A673 (cell line): ENCODE measurements around the gene PPP1R7. TPM values are rescaled to one million over a fixed set of nuclear protein-coding genes. Genes with fewer than 3 reads are reported as not detected.

Experiments
- BruUV-seq: library from RNA; stranded (reverse); fragments of 400-500 nt; replicated peaks from 2 replicates; lab custom pipeline; 2021; lab: Mats Ljungman, UMichigan
- CTCF ChIA-PET: fragments of 300-600 bp; sonication (Branson Sonifier 250); formaldehyde crosslinking; loops from one replicate; lab custom pipeline; 2022; ENCODE audit warnings: antibody characterized with exemption; lab: Charles Lee
- POLR2A ChIA-PET: fragments of 300-600 bp; sonication (Branson Sonifier 250); formaldehyde crosslinking; loops from one replicate; lab custom pipeline; 2022; ENCODE audit warnings: antibody characterized with exemption; ENCODE audit not compliant: low non-redundant PET; lab: Charles Lee
- DNase-seq: peaks from one replicate; pipeline ENCODE4 v3.0.0-alpha.2; 2015; ENCODE audit warnings: low spot score
- H3K27ac ChIP-seq: fragments of 200-600 bp; sonication (generic); 2 replicates; pipeline ENCODE4 v1.5.1; 2016; ENCODE audit warnings: mixed run types, low read depth, mild to moderate bottlenecking, mixed read lengths, antibody characterized with exemption, low read length; ENCODE audit not compliant: poor library complexity, severe bottlenecking
- H3K27me3 ChIP-seq: fragments of 200-600 bp; sonication (generic); replicated peaks from 2 replicates; pipeline ENCODE4 v1.6.1; 2017; ENCODE audit warnings: mixed run types, low read depth, mild to moderate bottlenecking, mixed read lengths, antibody characterized with exemption, low read length; ENCODE audit not compliant: insufficient read depth, poor library complexity
- H3K36me3 ChIP-seq: fragments of 200-600 bp; sonication (generic); 2 replicates; pipeline ENCODE4 v1.6.1; 2016; ENCODE audit warnings: mixed run types, mild to moderate bottlenecking, mixed read lengths, antibody characterized with exemption, low read length; ENCODE audit not compliant: insufficient read depth, poor library complexity, severe bottlenecking
- H3K4me1 ChIP-seq: fragments of 200-600 bp; sonication (generic); 2 replicates; pipeline ENCODE4 v1.6.1; 2017; ENCODE audit warnings: mixed run types, mild to moderate bottlenecking, mixed read lengths, antibody characterized with exemption, low read length; ENCODE audit not compliant: insufficient read depth, poor library complexity, severe bottlenecking
- H3K4me3 ChIP-seq: fragments of 200-600 bp; sonication (generic); 2 replicates; pipeline ENCODE4 v1.5.1; 2016; ENCODE audit warnings: low read depth, mixed run types, mild to moderate bottlenecking, mixed read lengths, low read length; ENCODE audit not compliant: poor library complexity, severe bottlenecking
- H3K9me3 ChIP-seq: fragments of 200-600 bp; sonication (generic); 2 replicates; pipeline ENCODE4 v1.6.1; 2016; ENCODE audit warnings: mixed run types, low read depth, mild to moderate bottlenecking, mixed read lengths, antibody characterized with exemption, low read length; ENCODE audit not compliant: poor library complexity, severe bottlenecking
- EZH2 ChIP-seq: fragments of 200-600 bp; sonication (generic); IDR thresholded peaks from 2 replicates; pipeline ENCODE4 v1.6.1; 2017; ENCODE audit warnings: borderline replicate concordance, low read depth, mild to moderate bottlenecking, mixed read lengths, antibody characterized with exemption, low read length; ENCODE audit not compliant: poor library complexity, severe bottlenecking
- intact Hi-C: fragments of 100-400 bp; cut with micrococcal nuclease; formaldehyde crosslinking; loops from one replicate; pipeline ENCODE4 v1.10.0; 2022; ENCODE audit not compliant: unreplicated experiment
- total RNA-seq: library from RNA; stranded (reverse); gene quantifications from 2 replicates; pipeline ENCODE4 v1.2.3, GENCODE V29; 2021
- TF ChIP-seq, protein P1 (sequence below): fragments of 300-800, 200-600 bp; sonication (generic); conservative IDR thresholded peaks from 2 replicates; pipeline ENCODE4 v1.5.1; 2017; ENCODE audit warnings: low read depth, mild to moderate bottlenecking, antibody characterized with exemption, low read length, moderate library complexity, mixed read lengths

PPP1R7 gene
- total RNA-seq, 1 experiment from 2014 or later, result 70.7 TPM

DNA sequence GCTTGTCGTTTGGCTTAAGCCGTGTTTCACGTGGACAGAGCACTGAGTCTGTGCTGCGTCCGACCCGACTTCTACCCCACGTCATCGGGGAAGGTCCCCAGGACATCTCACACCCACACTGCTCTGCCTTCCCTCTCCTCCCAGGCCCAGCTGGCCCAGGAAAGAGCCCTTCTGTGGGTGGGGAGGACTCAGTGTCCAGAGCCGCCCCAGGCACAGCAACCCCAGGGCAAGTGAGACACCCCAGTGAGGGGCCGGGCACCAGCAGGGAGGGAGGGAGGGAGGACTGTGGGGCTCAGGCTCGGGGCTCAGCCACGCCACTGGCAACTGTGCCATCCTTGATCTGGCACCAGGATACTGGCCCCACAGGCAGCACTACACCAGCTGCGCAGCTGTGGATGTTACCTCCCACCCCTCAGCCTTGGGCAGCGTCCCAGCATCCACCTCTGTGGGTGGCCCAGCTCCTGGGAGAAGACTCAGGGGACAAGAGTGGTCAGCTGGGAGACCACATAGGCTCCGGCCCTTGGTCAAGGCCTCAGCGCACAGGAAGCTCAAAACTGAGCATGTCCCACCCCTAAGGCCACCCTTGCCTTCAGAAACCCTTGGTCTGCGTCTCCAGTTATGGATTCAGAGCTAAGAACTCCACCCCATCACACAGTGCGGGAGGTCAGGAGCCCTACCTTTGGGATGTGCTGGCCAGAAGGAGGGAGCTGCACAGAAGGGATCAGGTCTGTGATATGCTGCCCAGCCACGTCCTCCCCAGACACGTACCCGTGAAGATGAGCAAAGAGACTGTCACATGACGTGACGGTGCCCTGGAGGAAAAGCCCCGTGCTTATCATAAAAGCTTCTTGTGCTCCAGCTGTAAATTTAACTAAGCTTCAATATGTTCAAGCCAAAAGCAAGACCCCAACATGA is 12.7 kb upstream of the PPP1R7 start:
- Histone ChIP-seq H3K4me3 (no peak overlapping the region), H3K27me3 (no peaks in the 10 kb centered on the region), H3K4me1 (no peaks in the 10 kb centered on the region), H3K27ac (no peak overlapping the region), H3K9me3 (no peaks in the 10 kb centered on the region), H3K36me3 (peaks cover 28% of the 10 kb centered on the region)
- DNase-seq, result no peak
- intact Hi-C loops, result no loop called here
- no TSS peak for BruUV-seq
- ChIA-PET CTCF (no interaction called here), POLR2A (no interaction called here)
- TF ChIP-seq, protein P1, sequence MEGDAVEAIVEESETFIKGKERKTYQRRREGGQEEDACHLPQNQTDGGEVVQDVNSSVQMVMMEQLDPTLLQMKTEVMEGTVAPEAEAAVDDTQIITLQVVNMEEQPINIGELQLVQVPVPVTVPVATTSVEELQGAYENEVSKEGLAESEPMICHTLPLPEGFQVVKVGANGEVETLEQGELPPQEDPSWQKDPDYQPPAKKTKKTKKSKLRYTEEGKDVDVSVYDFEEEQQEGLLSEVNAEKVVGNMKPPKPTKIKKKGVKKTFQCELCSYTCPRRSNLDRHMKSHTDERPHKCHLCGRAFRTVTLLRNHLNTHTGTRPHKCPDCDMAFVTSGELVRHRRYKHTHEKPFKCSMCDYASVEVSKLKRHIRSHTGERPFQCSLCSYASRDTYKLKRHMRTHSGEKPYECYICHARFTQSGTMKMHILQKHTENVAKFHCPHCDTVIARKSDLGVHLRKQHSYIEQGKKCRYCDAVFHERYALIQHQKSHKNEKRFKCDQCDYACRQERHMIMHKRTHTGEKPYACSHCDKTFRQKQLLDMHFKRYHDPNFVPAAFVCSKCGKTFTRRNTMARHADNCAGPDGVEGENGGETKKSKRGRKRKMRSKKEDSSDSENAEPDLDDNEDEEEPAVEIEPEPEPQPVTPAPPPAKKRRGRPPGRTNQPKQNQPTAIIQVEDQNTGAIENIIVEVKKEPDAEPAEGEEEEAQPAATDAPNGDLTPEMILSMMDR, result no peak
- TF ChIP-seq EZH2, result no peak

DNA sequence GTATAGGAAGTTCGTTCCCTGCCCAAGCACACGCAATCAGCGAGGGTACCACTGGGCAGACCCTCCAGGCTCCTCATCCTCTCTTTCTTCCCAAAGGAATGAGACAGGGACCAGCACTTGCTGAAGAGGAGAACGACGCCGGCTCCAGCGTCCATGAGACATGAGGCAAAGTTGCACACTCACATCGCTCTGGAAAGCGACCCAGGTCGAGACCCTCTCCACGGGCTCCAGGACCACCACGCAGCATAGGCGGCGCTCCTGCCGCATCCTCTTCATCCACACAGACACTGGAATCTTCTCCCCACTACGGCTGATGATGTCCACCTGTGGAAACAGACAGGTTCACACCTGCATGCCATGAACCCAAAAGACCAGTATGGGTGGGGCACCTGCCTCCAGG is 11.8 kb upstream of the PPP1R7 start:
- CTCF ChIA-PET, result no interaction called here

DNA sequence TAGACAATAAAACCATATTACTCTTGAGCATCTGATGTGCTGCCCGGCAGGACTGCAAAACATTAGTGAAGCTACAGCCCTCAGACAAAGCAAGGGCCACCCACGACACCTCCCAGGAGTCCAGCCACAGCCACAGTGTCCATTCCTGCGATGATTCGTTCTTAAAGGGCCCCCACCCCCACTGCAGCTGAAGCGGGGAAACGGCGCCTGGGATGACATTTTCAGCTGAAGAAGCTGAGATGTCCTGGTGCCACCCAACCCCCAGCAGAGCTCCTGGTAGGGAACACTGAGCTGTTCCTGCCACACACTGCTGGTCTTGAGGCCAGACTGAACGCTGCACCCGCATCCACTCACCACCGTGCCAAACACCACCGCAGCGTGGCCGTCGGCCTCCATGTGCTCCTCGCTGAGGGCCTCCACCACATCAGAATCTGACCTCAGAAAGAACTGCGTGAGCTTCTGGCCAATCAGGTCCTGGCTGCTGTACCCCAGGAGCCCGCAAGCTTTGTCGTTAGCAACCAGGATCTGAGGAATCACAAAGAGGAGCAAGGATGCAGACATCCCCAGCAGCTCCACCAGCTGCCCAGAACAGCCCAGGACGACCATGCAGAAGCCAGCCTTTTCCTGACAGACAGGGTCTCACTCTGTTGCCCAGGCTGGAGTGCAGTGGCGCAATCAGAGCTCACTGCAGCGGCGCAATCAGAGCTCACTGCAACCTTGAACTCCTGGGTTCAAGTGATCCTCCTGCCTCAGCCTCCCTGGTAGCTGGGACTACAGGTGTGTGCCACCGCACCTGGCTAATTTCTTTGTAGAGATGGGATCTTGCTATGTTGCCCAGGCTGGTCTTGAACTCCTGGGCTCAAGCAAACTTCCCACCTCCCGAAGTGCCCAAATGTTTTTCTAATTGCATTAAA is 10.5 kb upstream of the PPP1R7 start:
- H3K9me3 ChIP-seq, result no peaks in the 10 kb centered on the region
- no TSS peak for BruUV-seq
- no peak overlapping the region for H3K4me3 ChIP-seq
- POLR2A ChIA-PET, result no interaction called here
- CTCF ChIA-PET, result no interaction called here
- H3K4me1 ChIP-seq, result no peaks in the 10 kb centered on the region
- no peaks in the 10 kb centered on the region for H3K27me3 ChIP-seq
- no peak for DNase-seq
- no peak for TF ChIP-seq EZH2
- TF ChIP-seq, protein P1, result no peak
- peaks cover 24% of the 10 kb centered on the region for H3K36me3 ChIP-seq
- no peak overlapping the region for H3K27ac ChIP-seq
- intact Hi-C loops, result no loop called here

More for the DNA sequence above, 11.8 kb upstream of the PPP1R7 start:
- H3K27ac ChIP-seq, result no peak overlapping the region
- no peak overlapping the region for H3K4me3 ChIP-seq
- POLR2A ChIA-PET, result no interaction called here
- no peaks in the 10 kb centered on the region for H3K4me1 ChIP-seq
- H3K27me3 ChIP-seq, result no peaks in the 10 kb centered on the region
- DNase-seq, result no peak
- intact Hi-C loops, result no loop called here
- no TSS peak for BruUV-seq
- H3K36me3 ChIP-seq, result peaks cover 24% of the 10 kb centered on the region
- TF ChIP-seq EZH2, result no peak
- TF ChIP-seq, protein P1, result no peak
- no peaks in the 10 kb centered on the region for H3K9me3 ChIP-seq
